Spleen (tissue), 11 donors: ENCODE measurements around the gene BMP2. TPM values are rescaled to one million over a fixed set of nuclear protein-coding genes. Genes with fewer than 3 reads are reported as not detected.

Experiments used
- DNase-seq: peaks from one replicate; pipeline ENCODE4 v3.0.0-alpha.2; 2020
- H3K27ac ChIP-seq, 8 donors: fragments of 200-600 bp; sonication (generic) in 7 of 8; 1 replicate in 4 of 8; 2 replicates in 4 of 8; pipeline versions ENCODE4 v1.5.0 to v1.8.0; 2016 to 2021; ENCODE audit warnings: inconsistent platforms in 4 of 8, mild to moderate bottlenecking in 4 of 8, moderate library complexity in 1 of 8
- H3K27me3 ChIP-seq, 7 donors: fragments of 200-600 bp; sonication (generic) in 6 of 7; replicated peaks in 1 of 7; 1 replicate in 4 of 7; 2 replicates in 3 of 7; pipeline versions ENCODE4 v1.5.0 to v1.8.0; 2016 to 2021; ENCODE audit warnings: inconsistent platforms in 3 of 7, mild to moderate bottlenecking in 1 of 7
- H3K36me3 ChIP-seq, 6 donors: fragments of 200-600 bp; sonication (generic) in 5 of 6; 1 replicate in 4 of 6; 2 replicates in 2 of 6; pipeline versions ENCODE4 v1.5.0 to v1.8.0; 2016 to 2021; ENCODE audit warnings: inconsistent platforms in 2 of 6
- H3K4me1 ChIP-seq, 6 donors: fragments of 200-600 bp; sonication (generic) in 5 of 6; 1 replicate in 3 of 6; 2 replicates in 3 of 6; pipeline versions ENCODE4 v1.5.0 to v1.8.0; 2016 to 2021; ENCODE audit warnings: inconsistent platforms in 3 of 6
- H3K4me3 ChIP-seq, 8 donors: fragments of 200-600 bp; sonication (generic) in 7 of 8; 1 replicate in 4 of 8; 2 replicates in 4 of 8; pipeline versions ENCODE4 v1.5.0 to v1.8.0; 2016 to 2021; ENCODE audit warnings: inconsistent platforms in 4 of 8, mild to moderate bottlenecking in 4 of 8, moderate library complexity in 2 of 8
- H3K9me3 ChIP-seq, 8 donors: fragments of 200-600 bp; sonication (generic) in 7 of 8; 1 replicate in 4 of 8; 2 replicates in 4 of 8; pipeline versions ENCODE4 v1.5.0 to v1.8.0; 2016 to 2021; ENCODE audit warnings: inconsistent platforms in 4 of 8
- POLR2A ChIP-seq, 3 donors: fragments of 450-650 bp; IDR thresholded peaks; one replicate each; pipeline ENCODE4 v1.5.1; 2017; ENCODE audit warnings: antibody characterized with exemption in 3 of 3, mild to moderate bottlenecking in 1 of 3
- POLR2AphosphoS5 ChIP-seq, 3 donors: sonication (generic); formaldehyde crosslinking; IDR thresholded peaks; one replicate each; pipeline ENCODE4 v1.5.1; 2017; ENCODE audit warnings: antibody characterized with exemption in 3 of 3
- WGBS, 5 donors: extraction: QIAGEN DNeasy Blood & Tissue Kit in 3 of 5; methylation state at CpG; one replicate each; pipeline versions ENCODE4 v1.1.5 to v1.1.7; 2013 to 2018; 5-methylcytosine and 5-hydroxymethylcytosine counted together
- intact Hi-C: fragments of 100-400 bp; cut with DNase I; formaldehyde crosslinking; loops from one replicate; pipeline ENCODE4 v1.15.0; 2023; ENCODE audit warnings: low total_unique reads
- polyA plus RNA-seq, 3 donors: library from polyadenylated mRNA; stranded (reverse); fragments of 200-250 nt; gene quantifications; one replicate each; pipeline ENCODE4 v1.2.1, GENCODE V29; 2013
- total RNA-seq, 7 donors: library from RNA; depleted of rRNA in 3 of 7; stranded (reverse); fragments of >200 nt in 3 of 7; fragmentation: NEBNext Ultra II Directional in 4 of 7; extraction: Animal tissue kit (Norgen Biotek cat#: 25700) in 4 of 7; gene quantifications; one replicate each; pipeline versions ENCODE4 v1.1.0 to v1.2.1, GENCODE V29; 2016 to 2021
- TF ChIP-seq, protein P1 (sequence below), 11 experiments: fragments of 200-600 bp in 7 of 11; fragments of 450-650 bp in 4 of 11; sonication (generic) in 4 of 11; IDR thresholded peaks in 8 of 11; conservative IDR thresholded peaks in 3 of 11; 1 replicate in 7 of 11; 2 replicates in 4 of 11; pipeline versions ENCODE4 v1.4.0 to v1.8.0; 2016 to 2021; ENCODE audit warnings: antibody characterized with exemption in 11 of 11, inconsistent platforms in 4 of 11, mild to moderate bottlenecking in 1 of 11
- donor health status: healthy with polysubstance abuse.
- donor health status: DM: no; HTN: no; CAD: no; lungs with moderate emphysema.
- donor health status: DM: no; HTN: no; CAD: no.
- donor health status: Bipolar disorder and iron deficiency.
- donor health status: healthy.
- donor health status: DM: no; HTN: no; CAD: no.
- donor health status: DM: yes; HTN: yes; CAD: no.

Gene BMP2
- total and polyA plus RNA-seq, 10 donors, result 1.7 to 30.1 (median 15.0) TPM

DNA sequence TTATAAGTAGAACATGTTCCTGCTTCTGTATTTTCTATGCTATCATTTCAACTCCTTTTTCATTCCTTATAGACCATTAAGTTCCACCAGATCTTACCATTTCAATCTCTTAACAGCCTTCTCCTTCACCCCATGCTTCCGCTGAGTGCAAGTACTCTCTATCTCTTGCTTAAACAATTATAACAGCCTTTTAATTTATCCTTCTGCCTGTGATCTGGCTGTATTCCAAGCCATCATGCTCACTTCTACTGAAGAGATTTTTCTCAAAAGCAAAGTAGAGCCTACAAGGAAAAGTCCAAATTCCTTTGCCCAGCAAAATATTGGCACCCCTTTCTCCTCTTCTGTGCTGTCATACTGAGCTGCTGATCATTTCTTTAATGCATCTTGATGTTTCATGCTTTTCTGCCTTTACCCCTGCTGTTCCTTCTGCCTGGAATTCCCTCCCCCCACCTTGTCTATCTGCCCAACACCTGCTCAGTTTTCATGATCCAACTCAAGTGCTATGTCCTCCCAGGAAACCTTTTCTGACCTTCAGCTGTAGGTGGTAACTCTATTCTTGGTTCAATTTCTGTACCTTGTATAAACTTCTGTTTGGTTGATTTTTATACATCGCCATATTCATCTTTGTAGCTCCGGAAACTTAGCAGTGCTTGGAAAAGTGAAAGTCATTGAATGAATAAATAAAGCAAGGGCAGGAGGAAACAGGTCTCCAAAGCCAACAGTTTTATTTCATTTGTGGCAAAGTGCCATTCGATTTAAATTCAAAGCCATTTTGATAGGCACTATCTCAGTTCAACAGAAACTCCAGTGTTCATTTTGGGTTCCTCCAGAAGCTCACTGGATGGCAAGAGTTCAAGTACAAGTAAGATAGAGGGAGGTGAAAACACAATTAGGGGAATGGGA lies 10.5 kb upstream of the BMP2 start:
- Histone ChIP-seq H3K36me3 (no peaks in the 10 kb centered on the region), H3K27me3 (no peaks in the 10 kb centered on the region), H3K9me3 (peaks cover 0 to 7% (median 0%) of the 10 kb centered on the region in 8 donors), H3K27ac (no peak overlapping the region), H3K4me3 (no peak overlapping the region), H3K4me1 (no peaks in the 10 kb centered on the region)
- WGBS, 5 donors, result 29 to 62% (median 34%) methylated on average over 4 of the region's 4 CpGs
- TF ChIP-seq, protein P1, sequence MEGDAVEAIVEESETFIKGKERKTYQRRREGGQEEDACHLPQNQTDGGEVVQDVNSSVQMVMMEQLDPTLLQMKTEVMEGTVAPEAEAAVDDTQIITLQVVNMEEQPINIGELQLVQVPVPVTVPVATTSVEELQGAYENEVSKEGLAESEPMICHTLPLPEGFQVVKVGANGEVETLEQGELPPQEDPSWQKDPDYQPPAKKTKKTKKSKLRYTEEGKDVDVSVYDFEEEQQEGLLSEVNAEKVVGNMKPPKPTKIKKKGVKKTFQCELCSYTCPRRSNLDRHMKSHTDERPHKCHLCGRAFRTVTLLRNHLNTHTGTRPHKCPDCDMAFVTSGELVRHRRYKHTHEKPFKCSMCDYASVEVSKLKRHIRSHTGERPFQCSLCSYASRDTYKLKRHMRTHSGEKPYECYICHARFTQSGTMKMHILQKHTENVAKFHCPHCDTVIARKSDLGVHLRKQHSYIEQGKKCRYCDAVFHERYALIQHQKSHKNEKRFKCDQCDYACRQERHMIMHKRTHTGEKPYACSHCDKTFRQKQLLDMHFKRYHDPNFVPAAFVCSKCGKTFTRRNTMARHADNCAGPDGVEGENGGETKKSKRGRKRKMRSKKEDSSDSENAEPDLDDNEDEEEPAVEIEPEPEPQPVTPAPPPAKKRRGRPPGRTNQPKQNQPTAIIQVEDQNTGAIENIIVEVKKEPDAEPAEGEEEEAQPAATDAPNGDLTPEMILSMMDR (IDR thresholded peaks at IDR 0.05 in 8 of 11, conservative IDR thresholded peaks at IDR 0.05 in 3 of 11), result no peak
- TF ChIP-seq POLR2AphosphoS5 (IDR thresholded peaks at IDR 0.05) (no peak), POLR2A (IDR thresholded peaks at IDR 0.05) (no peak)
- DNase-seq, result no peak
- intact Hi-C loops, result no loop called here

DNA sequence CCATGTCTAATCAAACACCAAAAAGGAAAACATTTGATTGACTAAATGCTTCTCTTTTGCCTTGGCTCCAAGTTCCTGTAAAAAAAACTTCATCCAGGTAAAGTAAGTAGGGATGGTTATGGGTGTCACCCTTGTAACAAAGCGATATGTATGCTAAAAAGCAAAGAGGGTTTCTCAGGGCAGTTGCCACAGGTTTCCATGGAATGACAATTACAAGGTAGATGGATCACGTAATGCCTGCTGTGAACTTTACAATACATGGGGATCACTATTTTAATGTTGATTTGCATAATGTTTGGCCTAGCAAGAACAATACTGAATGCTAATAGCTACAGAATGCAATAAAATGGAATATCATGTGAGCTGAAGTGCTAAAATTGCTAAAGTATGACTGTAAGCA lies 2.9 kb upstream of the BMP2 start:
- intact Hi-C loops, result no loop called here
- Histone ChIP-seq H3K4me3 (no peak overlapping the region), H3K4me1 (peaks cover 5 to 40% (median 23%) of the 10 kb centered on the region in 6 donors), H3K27me3 (peaks cover 0 to 39% (median 17%) of the 10 kb centered on the region in 7 donors), H3K36me3 (no peaks in the 10 kb centered on the region), H3K27ac (no peak overlapping the region), H3K9me3 (no peaks in the 10 kb centered on the region)
- no peak for DNase-seq
- WGBS, 5 donors, result 90 to 94% (median 94%) methylated on average over 2 of the region's 2 CpGs
- TF ChIP-seq POLR2A (IDR thresholded peaks at IDR 0.05) (no peak), POLR2AphosphoS5 (IDR thresholded peaks at IDR 0.05) (no peak)
- TF ChIP-seq, protein P1 (IDR thresholded peaks at IDR 0.05 in 8 of 11, conservative IDR thresholded peaks at IDR 0.05 in 3 of 11), result no peak

DNA sequence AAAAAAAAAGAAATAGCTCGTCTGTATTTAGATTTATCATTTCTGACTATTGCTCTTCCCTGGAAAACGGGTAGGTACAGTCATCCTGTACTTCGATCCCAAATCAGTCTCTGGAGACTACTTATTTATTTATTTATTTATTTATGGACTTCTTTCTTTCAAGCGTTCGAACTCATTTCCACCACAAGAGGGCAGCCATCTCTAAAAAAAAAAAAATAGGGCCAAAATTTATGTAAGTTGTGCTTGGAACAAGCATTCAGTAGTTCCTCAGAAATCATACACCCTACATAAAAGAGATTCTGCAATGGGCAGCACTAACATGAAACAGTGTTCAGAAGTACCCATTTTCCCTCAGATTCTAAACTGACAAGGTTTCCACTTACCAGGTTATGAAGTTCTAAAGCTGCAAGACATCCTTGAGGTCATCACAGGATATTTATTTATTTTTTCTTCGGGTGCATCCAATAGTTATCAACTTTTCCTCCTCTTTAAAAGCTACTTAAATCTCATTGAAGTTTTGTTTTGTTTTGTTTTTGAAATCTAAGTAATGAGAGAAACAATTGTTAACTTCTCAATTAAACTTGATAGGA lies 1.9 kb upstream of the BMP2 start:
- Histone ChIP-seq H3K9me3 (no peaks in the 10 kb centered on the region), H3K4me3 (no peak overlapping the region), H3K27ac (peak overlapping the region in 4 of 8 donors; percentile 78 to 87 (median 82)), H3K36me3 (no peaks in the 10 kb centered on the region), H3K4me1 (peaks cover 5 to 49% (median 27%) of the 10 kb centered on the region in 6 donors), H3K27me3 (peaks cover 0 to 48% (median 25%) of the 10 kb centered on the region in 7 donors)
- intact Hi-C loops, result no loop called here
- DNase-seq, result no peak
- WGBS, 5 donors, result 11 to 15% (median 12%) methylated on average over 6 of the region's 6 CpGs
- TF ChIP-seq, protein P1 (IDR thresholded peaks at IDR 0.05 in 8 of 11, conservative IDR thresholded peaks at IDR 0.05 in 3 of 11), result peak; percentile 12 to 75 (median 50)
- no peak for TF ChIP-seq POLR2A (IDR thresholded peaks at IDR 0.05)

DNA sequence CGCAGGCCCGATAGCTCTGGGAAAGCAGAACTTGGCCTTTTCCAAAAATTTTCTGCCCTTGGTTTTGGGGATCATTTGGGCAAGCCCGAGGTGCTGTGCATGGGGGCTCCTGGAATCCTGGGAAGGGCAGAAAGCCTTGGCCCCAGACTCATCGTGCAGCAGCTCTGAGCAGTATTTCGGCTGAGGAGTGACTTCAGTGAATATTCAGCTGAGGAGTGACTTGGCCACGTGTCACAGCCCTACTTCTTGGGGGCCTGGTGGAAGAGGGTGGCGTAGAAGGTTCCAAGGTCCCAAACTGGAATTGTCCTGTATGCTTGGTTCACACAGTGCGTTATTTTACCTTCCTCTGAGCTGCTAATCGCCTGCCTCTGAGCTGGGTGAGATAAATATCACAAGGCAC lies 1.1 kb upstream of the BMP2 start:
- no peaks in the 10 kb centered on the region for H3K36me3 ChIP-seq
- peak overlapping the region in 7 of 8 donors; percentile 42 to 87 (median 78) for H3K27ac ChIP-seq
- intact Hi-C loops, result no loop called here
- WGBS, 5 donors, result 68 to 79% (median 73%) methylated on average over 9 of the region's 9 CpGs
- H3K27me3 ChIP-seq, result peaks cover 0 to 57% (median 25%) of the 10 kb centered on the region in 7 donors
- no peak for TF ChIP-seq POLR2A (IDR thresholded peaks at IDR 0.05)
- TF ChIP-seq POLR2AphosphoS5 (IDR thresholded peaks at IDR 0.05), result no peak
- TF ChIP-seq, protein P1 (IDR thresholded peaks at IDR 0.05 in 8 of 11, conservative IDR thresholded peaks at IDR 0.05 in 3 of 11), result no peak
- H3K9me3 ChIP-seq, result no peaks in the 10 kb centered on the region
- H3K4me3 ChIP-seq, result peak overlapping the region in 1 of 8 donors; percentile 77
- peaks cover 5 to 57% (median 31%) of the 10 kb centered on the region in 6 donors for H3K4me1 ChIP-seq
- DNase-seq, result no peak
